Activated CD8-positive, alpha-beta T cell treated with anti-CD3 and anti-CD28 coated beads for 36 hours (primary cell): Measurements from ENCODE around the gene VPS36. TPM values are rescaled to one million over a fixed set of nuclear protein-coding genes. Genes with fewer than 3 reads are reported as not detected.

ENCODE experiments used
- ATAC-seq: fragments of 200-7000 bp; cut with Tn5 transposase; one replicate; pipeline ENCODE4 v1.10.0; 2021; ENCODE audit warnings: mild to moderate bottlenecking, moderate library complexity
- CTCF ChIA-PET: fragments of 350-600 bp; sonication (Branson Sonifier 250); formaldehyde crosslinking; loops from one replicate; lab custom pipeline; 2021; ENCODE audit warnings: antibody characterized with exemption; lab: Charles Lee
- POLR2A ChIA-PET: fragments of 350-600 bp; sonication (Branson Sonifier 250); formaldehyde crosslinking; loops from one replicate; lab custom pipeline; 2021; ENCODE audit warnings: antibody characterized with exemption; lab: Charles Lee
- DNase-seq: peaks from one replicate; pipeline ENCODE4 v3.0.0-alpha.2; 2020
- H3K27ac Mint-ChIP-seq: one replicate; pipeline ENCODE4 v1.8.0; 2021; ENCODE audit warnings: mild to moderate bottlenecking, mixed read lengths
- H3K27me3 Mint-ChIP-seq: one replicate; pipeline ENCODE4 v1.8.0; 2021; ENCODE audit warnings: mixed read lengths
- H3K36me3 Mint-ChIP-seq: one replicate; pipeline ENCODE4 v1.8.0; 2021; ENCODE audit warnings: low read depth, mixed read lengths
- H3K4me1 Mint-ChIP-seq: one replicate; pipeline ENCODE4 v1.8.0; 2021; ENCODE audit warnings: low read depth, mixed read lengths
- H3K4me3 Mint-ChIP-seq: one replicate; pipeline ENCODE4 v1.8.0; 2021; ENCODE audit warnings: mild to moderate bottlenecking, moderate library complexity, mixed read lengths
- H3K9me3 Mint-ChIP-seq: one replicate; pipeline ENCODE4 v1.8.0; 2021; ENCODE audit warnings: mixed read lengths
- CTCF ChIP-seq: fragments of 200-600 bp; IDR thresholded peaks from one replicate; pipeline ENCODE4 v1.8.0; 2022; ENCODE audit warnings: antibody characterized with exemption, mild to moderate bottlenecking
- intact Hi-C: fragments of 100-400 bp; cut with micrococcal nuclease; formaldehyde crosslinking; loops from one replicate; pipeline ENCODE4 v1.10.0; 2022
- total RNA-seq, 2 experiments: library from RNA; stranded (reverse); gene quantifications; one replicate each; pipeline ENCODE4 v1.2.3, GENCODE V29; 2021

The VPS36 gene
- total RNA-seq, 2 experiments from 2014 or later, result 26.3 to 29.6 TPM

DNA sequence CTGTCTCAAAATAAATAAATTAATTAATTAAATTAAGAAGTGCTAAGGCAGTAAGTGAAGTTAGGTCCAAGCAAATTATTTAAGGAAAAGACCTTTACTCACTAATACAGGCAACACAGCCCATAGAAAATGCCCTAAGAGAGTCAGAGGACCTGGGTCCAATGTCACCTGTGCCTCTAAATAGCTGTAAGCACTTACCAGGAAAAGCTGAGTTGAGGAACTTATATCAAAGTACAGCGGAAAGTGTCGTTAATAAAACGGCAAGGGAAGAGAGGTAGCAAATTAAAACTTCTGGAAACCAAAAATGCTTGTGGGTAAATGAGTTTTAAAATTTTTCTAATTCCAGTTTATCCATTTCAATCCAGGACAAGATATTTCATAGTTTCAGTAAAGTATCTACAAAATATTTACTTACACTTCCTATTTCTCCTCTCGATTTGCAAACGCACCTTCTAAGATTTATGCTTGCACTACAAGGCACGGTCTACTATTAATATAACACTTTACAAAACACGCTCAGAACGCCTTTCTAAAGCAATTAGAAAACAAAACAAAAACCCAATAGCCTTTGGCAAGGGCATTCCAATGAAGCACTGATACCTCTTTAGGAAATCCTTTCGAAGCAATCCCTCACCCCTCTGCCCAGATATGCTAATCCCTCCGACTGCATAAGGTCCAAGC, 963 bp downstream of the VPS36 start:
- intact Hi-C loops, result loop anchor here (5.0 kb wide), 1 partner anchor 102 kb away; no protein-coding TSS in a partner anchor
- peak overlapping the region; percentile 86 for H3K27ac Mint-ChIP-seq
- peak overlapping the region; percentile 96 for H3K4me3 Mint-ChIP-seq
- no peak for ATAC-seq
- H3K36me3 Mint-ChIP-seq, result peaks cover 6% of the 10 kb centered on the region
- H3K9me3 Mint-ChIP-seq, result no peaks in the 10 kb centered on the region
- no peak for TF ChIP-seq CTCF
- H3K4me1 Mint-ChIP-seq, result peaks cover 31% of the 10 kb centered on the region
- no peak for DNase-seq
- CTCF ChIA-PET, result interaction anchor here (0.7 to 3.1 kb wide), 17 partner anchors 9 to 451 kb away, joined by 3 to 32 read pairs (median 11); partner anchors contain the start of gene SUGT1
- no peaks in the 10 kb centered on the region for H3K27me3 Mint-ChIP-seq
- POLR2A ChIA-PET, result interaction anchor here (0.7 to 1.9 kb wide), 7 partner anchors 12 to 255 kb away, joined by 3 to 10 read pairs (median 5); partner anchors contain the start of gene SUGT1

GRCh38 chr13:52447815-52448552, 2.5 kb downstream of the VPS36 start:
- Mint-ChIP-seq H3K9me3 (no peaks in the 10 kb centered on the region), H3K36me3 (peaks cover 6% of the 10 kb centered on the region), H3K4me3 (no peak overlapping the region), H3K4me1 (peaks cover 25% of the 10 kb centered on the region), H3K27ac (no peak overlapping the region), H3K27me3 (no peaks in the 10 kb centered on the region)
- ATAC-seq (no peak), DNase-seq (no peak)
- no peak for TF ChIP-seq CTCF
- ChIA-PET POLR2A (interaction anchor here (1.2 kb wide), 1 partner anchor 14 kb away, joined by 3 read pairs; no protein-coding TSS in a partner anchor), CTCF (interaction anchor here (3.1 kb wide), 1 partner anchor 100 kb away, joined by 32 read pairs; no protein-coding TSS in a partner anchor)
- intact Hi-C loops, result no loop called here

DNA sequence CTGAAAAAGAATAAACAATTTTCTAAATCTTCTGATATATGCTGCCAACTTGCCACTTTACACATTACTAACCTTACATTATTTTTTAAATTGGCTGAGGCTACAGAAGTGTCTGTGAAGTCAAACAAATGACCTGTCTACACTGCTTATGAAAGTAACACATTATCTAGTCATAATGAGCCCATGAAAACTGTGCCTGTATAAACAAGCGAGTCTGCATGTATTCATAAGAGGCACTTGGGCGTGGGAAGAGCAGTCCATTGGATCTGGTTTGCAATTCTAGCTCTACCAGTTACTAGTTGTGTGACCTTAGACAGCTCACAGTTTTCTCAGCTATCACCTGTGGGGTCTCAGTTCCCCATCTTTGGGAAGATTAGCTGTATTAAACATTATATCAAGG, 3.1 kb downstream of the VPS36 start:
- H3K4me3 Mint-ChIP-seq, result no peak overlapping the region
- DNase-seq, result peak; percentile 32

DNA sequence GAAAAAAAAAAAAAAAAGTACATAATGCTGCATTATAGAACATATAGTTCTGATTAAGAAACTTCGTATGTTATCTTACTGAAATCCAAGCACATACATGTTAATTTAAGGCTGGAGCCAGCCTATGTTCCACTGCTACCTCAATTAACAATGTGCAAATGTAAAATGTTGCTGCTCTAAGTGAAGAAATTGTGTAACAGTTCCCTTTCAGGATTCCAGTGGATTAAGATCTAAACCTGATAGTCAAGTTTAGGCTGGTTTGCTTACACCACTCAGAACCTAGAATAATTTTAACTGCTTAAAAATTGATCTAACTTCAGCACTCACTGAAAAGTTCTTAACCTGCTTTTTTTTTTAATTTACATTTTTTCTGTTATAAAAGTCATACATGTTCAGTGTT, 4.2 kb downstream of the VPS36 start:
- Mint-ChIP-seq H3K27ac (no peak overlapping the region), H3K27me3 (no peaks in the 10 kb centered on the region), H3K36me3 (peaks cover 10% of the 10 kb centered on the region), H3K4me3 (no peak overlapping the region), H3K9me3 (no peaks in the 10 kb centered on the region), H3K4me1 (peaks cover 26% of the 10 kb centered on the region)
- intact Hi-C loops, result no loop called here
- DNase-seq (no peak), ATAC-seq (no peak)
- POLR2A ChIA-PET, result no interaction called here
- TF ChIP-seq CTCF, result no peak
- CTCF ChIA-PET, result no interaction called here

More for the DNA sequence above, 3.1 kb downstream of the VPS36 start:
- peaks cover 26% of the 10 kb centered on the region for H3K4me1 Mint-ChIP-seq
- no peaks in the 10 kb centered on the region for H3K9me3 Mint-ChIP-seq
- no peaks in the 10 kb centered on the region for H3K27me3 Mint-ChIP-seq
- no peak for TF ChIP-seq CTCF
- intact Hi-C loops, result no loop called here
- CTCF ChIA-PET, result no interaction called here
- peaks cover 8% of the 10 kb centered on the region for H3K36me3 Mint-ChIP-seq
- H3K27ac Mint-ChIP-seq, result no peak overlapping the region
- POLR2A ChIA-PET, result interaction anchor here (1.2 kb wide), 1 partner anchor 14 kb away, joined by 3 read pairs; no protein-coding TSS in a partner anchor
- ATAC-seq, result peak; percentile 18
